Neural cell (in vitro differentiated cells): ENCODE measurements around the gene PRR20D. TPM values are rescaled to one million over a fixed set of nuclear protein-coding genes. Genes with fewer than 3 reads are reported as not detected.
"Not testable (repeated sequence)": the region's sequence is repeated elsewhere in the genome, so short reads cannot be mapped to it uniquely, and the experiment has no call there.

Experiments
- H2AFZ ChIP-seq: fragments of 200-600, 300-800 bp; sonication (generic), shearing (Covaris generic); 2 replicates; pipeline ENCODE4 v1.6.0; 2014; ENCODE audit warnings: low read depth, mild to moderate bottlenecking, antibody characterized with exemption, low read length, moderate library complexity
- H3F3A ChIP-seq: fragments of 200-600 bp; shearing (Covaris generic); 2 replicates; pipeline ENCODE4 v1.6.1; 2016; ENCODE audit warnings: mild to moderate bottlenecking, moderate library complexity, mixed read lengths, antibody characterized with exemption, low read length; ENCODE audit not compliant: insufficient read depth, poor library complexity, severe bottlenecking
- H3K27ac ChIP-seq: fragments of 200-600, 300-800 bp; sonication (generic), shearing (Covaris generic); 2 replicates; pipeline ENCODE4 v1.5.1; 2014; ENCODE audit warnings: mild to moderate bottlenecking, low read length, moderate library complexity
- H3K27me3 ChIP-seq: fragments of 300-800, 200-600 bp; sonication (generic), shearing (Covaris generic); 2 replicates; pipeline ENCODE4 v1.6.0; 2014; ENCODE audit warnings: mild to moderate bottlenecking, low read depth, low read length, moderate library complexity; ENCODE audit not compliant: insufficient read depth
- H3K36me3 ChIP-seq: fragments of 300-800, 200-600 bp; sonication (generic), shearing (Covaris generic); 2 replicates; pipeline ENCODE4 v1.5.1; 2014; ENCODE audit warnings: mild to moderate bottlenecking, antibody characterized with exemption, low read length, moderate library complexity; ENCODE audit not compliant: insufficient read depth
- H3K4me2 ChIP-seq: fragments of 300-800, 200-600 bp; sonication (generic), shearing (Covaris generic); 2 replicates; pipeline ENCODE4 v1.6.0; 2014; ENCODE audit warnings: mild to moderate bottlenecking, low read length
- H3K4me3 ChIP-seq: fragments of 300-800, 200-600 bp; sonication (generic), shearing (Covaris generic); 2 replicates; pipeline ENCODE4 v1.5.1; 2014; ENCODE audit warnings: mild to moderate bottlenecking, low read length, moderate library complexity
- H3K79me2 ChIP-seq: fragments of 200-600 bp; shearing (Covaris generic); replicated peaks from 2 replicates; pipeline ENCODE4 v1.6.0; 2014; ENCODE audit warnings: mild to moderate bottlenecking, low read length, moderate library complexity; ENCODE audit not compliant: insufficient read depth
- H3K9ac ChIP-seq: fragments of 300-800, 200-600 bp; sonication (generic), shearing (Covaris generic); 2 replicates; pipeline ENCODE4 v1.6.1; 2016; ENCODE audit warnings: mild to moderate bottlenecking, low read length, mixed read lengths
- H3K9me2 ChIP-seq: fragments of 200-600 bp; shearing (Covaris generic); 2 replicates; pipeline ENCODE4 v1.6.1; 2016; ENCODE audit warnings: mild to moderate bottlenecking, low read length, mixed read lengths; ENCODE audit not compliant: insufficient read depth
- H3K9me3 ChIP-seq: fragments of 200-600, 300-800 bp; sonication (generic), shearing (Covaris generic); 2 replicates; pipeline ENCODE4 v1.6.1; 2016; ENCODE audit warnings: mild to moderate bottlenecking, mixed run types, low read length, moderate library complexity, mixed read lengths
- H4K20me1 ChIP-seq: fragments of 200-600 bp; shearing (Covaris generic); 2 replicates; pipeline ENCODE4 v1.6.1; 2016; ENCODE audit warnings: mild to moderate bottlenecking, mixed run types; ENCODE audit not compliant: insufficient read depth
- EP300 ChIP-seq: fragments of 450-650 bp; conservative IDR thresholded peaks from 2 replicates; pipeline ENCODE4 v1.6.1; 2014; ENCODE audit warnings: antibody characterized with exemption, mild to moderate bottlenecking, moderate library complexity; ENCODE audit not compliant: poor library complexity, severe bottlenecking
- EZH2 ChIP-seq: fragments of 200-600, 300-800 bp; shearing (Covaris generic), sonication (generic); IDR thresholded peaks from 2 replicates; pipeline ENCODE4 v1.6.1; 2014; ENCODE audit warnings: antibody characterized with exemption, low read length, borderline replicate concordance, mild to moderate bottlenecking; ENCODE audit not compliant: insufficient read depth, poor library complexity, severe bottlenecking
- MXI1 ChIP-seq: fragments of 450-650 bp; conservative IDR thresholded peaks from 2 replicates; pipeline ENCODE4 v1.6.1; 2014; ENCODE audit warnings: antibody characterized with exemption, mild to moderate bottlenecking; ENCODE audit not compliant: poor library complexity, severe bottlenecking
- POLR2AphosphoS5 ChIP-seq: IDR thresholded peaks from 2 replicates; pipeline ENCODE4 v1.6.1; 2012
- RAD21 ChIP-seq: fragments of 450-650 bp; conservative IDR thresholded peaks from 2 replicates; pipeline ENCODE4 v1.6.1; 2014; ENCODE audit warnings: antibody characterized with exemption, mild to moderate bottlenecking, moderate library complexity
- SMC3 ChIP-seq: fragments of 450-650 bp; conservative IDR thresholded peaks from 2 replicates; pipeline ENCODE4 v1.6.1; 2014; ENCODE audit warnings: antibody characterized with exemption, mild to moderate bottlenecking, moderate library complexity; ENCODE audit not compliant: poor library complexity
- TAF1 ChIP-seq: IDR thresholded peaks from 2 replicates; pipeline ENCODE4 v1.6.1; 2012; ENCODE audit warnings: low read depth
- polyA plus RNA-seq: library from polyadenylated mRNA; depleted of rRNA; stranded (reverse); fragments of >200 nt; gene quantifications from 2 replicates; pipeline ENCODE4 v1.2.3, GENCODE V29; 2014
- TF ChIP-seq, protein P1 (sequence below): IDR thresholded peaks from 2 replicates; pipeline ENCODE4 v1.6.1; 2012; ENCODE audit warnings: borderline replicate concordance
- TF ChIP-seq, protein P2 (sequence below): fragments of 450-650 bp; IDR thresholded peaks from 2 replicates; pipeline ENCODE4 v1.5.1; 2014; ENCODE audit warnings: antibody characterized with exemption, mild to moderate bottlenecking, moderate library complexity; ENCODE audit not compliant: poor library complexity, severe bottlenecking

PRR20D gene
- polyA plus RNA-seq, 1 donor from 2014 or later: not detected

DNA sequence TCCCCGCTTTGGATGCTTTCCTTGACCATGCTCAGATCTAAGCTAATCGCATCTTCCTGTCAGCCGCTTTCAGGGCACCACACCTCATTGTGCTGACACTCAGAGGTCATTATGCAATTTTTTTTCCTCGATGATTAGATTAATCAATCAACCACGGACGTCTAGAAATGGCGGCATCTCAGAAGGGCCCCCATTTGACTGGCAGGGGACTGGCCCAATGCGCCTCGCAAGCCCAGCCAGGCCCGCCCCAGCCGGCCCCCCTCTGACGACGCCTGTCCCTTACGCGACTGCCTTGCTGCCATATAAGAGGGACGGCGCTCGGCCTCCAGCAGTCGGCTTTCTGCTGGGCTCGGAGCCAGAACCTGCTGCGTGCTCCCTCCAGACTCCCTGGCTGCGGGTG is 6.7 kb upstream of the PRR20D start, which contains the start of gene PRR20C:
TSS of gene PRR20C (plus strand) at position 301 of the 400 bp plus-strand sequence. CDS start 387 bp downstream, outside the sequence.
- not testable (repeated sequence) for H2AFZ ChIP-seq, H3K9ac ChIP-seq, H3F3A ChIP-seq, H3K79me2 ChIP-seq, H4K20me1 ChIP-seq, H3K9me3 ChIP-seq, H3K36me3 ChIP-seq, H3K9me2 ChIP-seq, H3K4me3 ChIP-seq, H3K27me3 ChIP-seq, H3K4me2 ChIP-seq, H3K27ac ChIP-seq

DNA sequence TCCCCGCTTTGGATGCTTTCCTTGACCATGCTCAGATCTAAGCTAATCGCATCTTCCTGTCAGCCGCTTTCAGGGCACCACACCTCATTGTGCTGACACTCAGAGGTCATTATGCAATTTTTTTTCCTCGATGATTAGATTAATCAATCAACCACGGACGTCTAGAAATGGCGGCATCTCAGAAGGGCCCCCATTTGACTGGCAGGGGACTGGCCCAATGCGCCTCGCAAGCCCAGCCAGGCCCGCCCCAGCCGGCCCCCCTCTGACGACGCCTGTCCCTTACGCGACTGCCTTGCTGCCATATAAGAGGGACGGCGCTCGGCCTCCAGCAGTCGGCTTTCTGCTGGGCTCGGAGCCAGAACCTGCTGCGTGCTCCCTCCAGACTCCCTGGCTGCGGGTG is 6.5 kb downstream of the PRR20D start, which contains the start of gene PRR20E:
TSS of gene PRR20E (plus strand) at position 301 of the 400 bp plus-strand sequence. CDS start 387 bp downstream, outside the sequence.
- not testable (repeated sequence) for H3K9me3 ChIP-seq, H3K9ac ChIP-seq, H3K79me2 ChIP-seq, H3K4me2 ChIP-seq, H3K36me3 ChIP-seq, H3K27ac ChIP-seq, H3K27me3 ChIP-seq, H3F3A ChIP-seq, H3K4me3 ChIP-seq, H2AFZ ChIP-seq, H3K9me2 ChIP-seq, H4K20me1 ChIP-seq

DNA sequence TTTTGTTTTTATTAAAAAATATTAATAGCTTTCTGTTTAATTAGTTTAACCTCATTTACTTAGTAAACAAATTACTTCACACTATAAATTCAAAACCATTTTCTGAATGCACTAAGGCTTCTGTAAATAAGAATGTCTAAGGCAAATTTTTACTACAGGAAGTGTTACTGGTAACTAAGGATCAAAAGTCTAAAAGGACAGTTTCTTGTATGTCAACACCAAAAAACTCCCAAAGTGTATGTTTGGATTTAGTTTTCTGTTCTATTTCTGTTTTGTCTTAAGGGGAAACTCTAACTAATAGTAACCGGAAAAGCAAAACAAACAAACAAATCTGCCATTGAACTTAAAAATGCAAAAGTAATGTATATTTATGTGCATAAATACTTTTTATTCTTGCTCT is 31.2 kb downstream of the PRR20D start:
- Histone ChIP-seq H3K9ac (no peak overlapping the region), H3F3A (no peaks in the 10 kb centered on the region), H3K27ac (no peak overlapping the region), H3K36me3 (no peaks in the 10 kb centered on the region), H3K79me2 (no peaks in the 10 kb centered on the region), H4K20me1 (no peaks in the 10 kb centered on the region), H3K4me3 (no peak overlapping the region), H2AFZ (no peak overlapping the region), H3K4me2 (no peak overlapping the region), H3K9me2 (no peaks in the 10 kb centered on the region), H3K9me3 (no peaks in the 10 kb centered on the region), H3K27me3 (no peaks in the 10 kb centered on the region)
- TF ChIP-seq, protein P1, sequence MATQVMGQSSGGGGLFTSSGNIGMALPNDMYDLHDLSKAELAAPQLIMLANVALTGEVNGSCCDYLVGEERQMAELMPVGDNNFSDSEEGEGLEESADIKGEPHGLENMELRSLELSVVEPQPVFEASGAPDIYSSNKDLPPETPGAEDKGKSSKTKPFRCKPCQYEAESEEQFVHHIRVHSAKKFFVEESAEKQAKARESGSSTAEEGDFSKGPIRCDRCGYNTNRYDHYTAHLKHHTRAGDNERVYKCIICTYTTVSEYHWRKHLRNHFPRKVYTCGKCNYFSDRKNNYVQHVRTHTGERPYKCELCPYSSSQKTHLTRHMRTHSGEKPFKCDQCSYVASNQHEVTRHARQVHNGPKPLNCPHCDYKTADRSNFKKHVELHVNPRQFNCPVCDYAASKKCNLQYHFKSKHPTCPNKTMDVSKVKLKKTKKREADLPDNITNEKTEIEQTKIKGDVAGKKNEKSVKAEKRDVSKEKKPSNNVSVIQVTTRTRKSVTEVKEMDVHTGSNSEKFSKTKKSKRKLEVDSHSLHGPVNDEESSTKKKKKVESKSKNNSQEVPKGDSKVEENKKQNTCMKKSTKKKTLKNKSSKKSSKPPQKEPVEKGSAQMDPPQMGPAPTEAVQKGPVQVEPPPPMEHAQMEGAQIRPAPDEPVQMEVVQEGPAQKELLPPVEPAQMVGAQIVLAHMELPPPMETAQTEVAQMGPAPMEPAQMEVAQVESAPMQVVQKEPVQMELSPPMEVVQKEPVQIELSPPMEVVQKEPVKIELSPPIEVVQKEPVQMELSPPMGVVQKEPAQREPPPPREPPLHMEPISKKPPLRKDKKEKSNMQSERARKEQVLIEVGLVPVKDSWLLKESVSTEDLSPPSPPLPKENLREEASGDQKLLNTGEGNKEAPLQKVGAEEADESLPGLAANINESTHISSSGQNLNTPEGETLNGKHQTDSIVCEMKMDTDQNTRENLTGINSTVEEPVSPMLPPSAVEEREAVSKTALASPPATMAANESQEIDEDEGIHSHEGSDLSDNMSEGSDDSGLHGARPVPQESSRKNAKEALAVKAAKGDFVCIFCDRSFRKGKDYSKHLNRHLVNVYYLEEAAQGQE: no peak
- TF ChIP-seq EZH2 (no peak), MXI1 (no peak), TAF1 (no peak), EP300 (no peak), SMC3 (no peak), POLR2AphosphoS5 (no peak), RAD21 (no peak)
- TF ChIP-seq, protein P2, sequence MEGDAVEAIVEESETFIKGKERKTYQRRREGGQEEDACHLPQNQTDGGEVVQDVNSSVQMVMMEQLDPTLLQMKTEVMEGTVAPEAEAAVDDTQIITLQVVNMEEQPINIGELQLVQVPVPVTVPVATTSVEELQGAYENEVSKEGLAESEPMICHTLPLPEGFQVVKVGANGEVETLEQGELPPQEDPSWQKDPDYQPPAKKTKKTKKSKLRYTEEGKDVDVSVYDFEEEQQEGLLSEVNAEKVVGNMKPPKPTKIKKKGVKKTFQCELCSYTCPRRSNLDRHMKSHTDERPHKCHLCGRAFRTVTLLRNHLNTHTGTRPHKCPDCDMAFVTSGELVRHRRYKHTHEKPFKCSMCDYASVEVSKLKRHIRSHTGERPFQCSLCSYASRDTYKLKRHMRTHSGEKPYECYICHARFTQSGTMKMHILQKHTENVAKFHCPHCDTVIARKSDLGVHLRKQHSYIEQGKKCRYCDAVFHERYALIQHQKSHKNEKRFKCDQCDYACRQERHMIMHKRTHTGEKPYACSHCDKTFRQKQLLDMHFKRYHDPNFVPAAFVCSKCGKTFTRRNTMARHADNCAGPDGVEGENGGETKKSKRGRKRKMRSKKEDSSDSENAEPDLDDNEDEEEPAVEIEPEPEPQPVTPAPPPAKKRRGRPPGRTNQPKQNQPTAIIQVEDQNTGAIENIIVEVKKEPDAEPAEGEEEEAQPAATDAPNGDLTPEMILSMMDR: no peak
